GM12891 (cell line): ENCODE results near the gene RIMBP2.

Source experiments
- POLR2A ChIP-seq: IDR thresholded peaks from 2 replicates; pipeline ENCODE4 v1.6.1; 2011; ENCODE audit warnings: low read depth, low read length, control low read depth
- POLR2AphosphoS5 ChIP-seq: IDR thresholded peaks from 2 replicates; pipeline ENCODE4 v1.6.1; 2011; ENCODE audit warnings: low read depth, low read length, control low read depth

DNA sequence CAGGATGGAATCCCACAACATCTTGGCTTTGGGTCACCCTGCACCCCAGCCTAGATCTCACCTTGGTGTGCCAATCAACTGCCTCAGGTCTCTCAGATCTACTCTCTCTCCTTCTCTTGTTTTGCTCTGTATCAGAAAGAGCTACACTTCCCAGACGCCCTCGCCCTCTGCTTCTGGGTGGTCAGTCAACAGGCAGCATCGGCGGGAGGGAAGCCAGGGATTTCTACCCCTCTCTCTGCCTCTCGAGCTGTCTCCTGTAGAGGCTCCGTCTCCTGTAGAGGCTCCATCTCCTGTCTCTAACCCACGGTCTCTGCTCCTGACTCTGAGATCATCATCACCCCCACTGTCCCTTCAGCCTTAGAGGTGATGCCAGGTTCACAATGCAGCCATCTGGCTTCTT, 226.8 kb downstream of the RIMBP2 start:
- TF ChIP-seq POLR2A, result no peak
- TF ChIP-seq POLR2AphosphoS5, result no peak
